ENCODE data around the gene FAM234B. TPM values are rescaled to one million over a fixed set of nuclear protein-coding genes. Genes with fewer than 3 reads are reported as not detected.

FAM234B gene
- total and polyA plus RNA-seq, 2 of the 8 experiments (the other 6 are each of a cell fraction or from before 2014, with no cell fraction given) = 12.5 to 29.1 TPM

GRCh38 chr12:13066459-13066858 is 22.3 kb downstream of the FAM234B start (continued):
- TF ChIP-seq SIRT6 (IDR thresholded peaks at IDR 0.05; ENCODE audit: low read length) (no peak), RNF2 (IDR thresholded peaks at IDR 0.05; ENCODE audit: borderline replicate concordance, low read depth, low read length, missing control alignments, poor library complexity, severe bottlenecking) (no peak), TAF7 (optimal IDR thresholded peaks at IDR 0.05; ENCODE audit: borderline replicate concordance, low read depth, low read length) (no peak)
